ENCODE results near the gene SCP2D1. TPM values are rescaled to one million over a fixed set of nuclear protein-coding genes. Genes with fewer than 3 reads are reported as not detected.
"Not testable (repeated sequence)": the region's sequence is repeated elsewhere in the genome, so short reads cannot be mapped to it uniquely, and the experiment has no call there.

SCP2D1 gene
- polyA plus RNA-seq: not detected

DNA sequence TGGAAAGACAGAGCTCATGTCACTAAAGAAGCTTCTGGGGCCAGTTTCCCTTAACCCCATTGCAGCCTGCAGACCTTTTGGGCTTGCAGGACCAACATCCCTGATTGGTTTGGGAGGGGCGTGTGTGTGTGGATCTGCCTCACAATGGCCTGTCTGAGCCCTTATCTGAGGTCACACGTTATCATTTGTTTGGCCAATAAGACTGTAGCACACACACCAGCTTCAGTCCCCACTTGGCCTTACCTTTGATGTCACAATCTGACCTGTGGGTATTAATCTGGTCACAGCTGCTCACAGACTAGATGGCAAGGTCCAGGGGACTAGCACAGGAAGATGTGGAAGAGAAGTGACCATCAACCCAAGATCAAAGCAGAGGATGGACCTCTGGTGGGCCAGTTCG, at the start of gene SCP2D1:
TSS of gene SCP2D1 (plus strand) at position 301 of the 400 bp plus-strand sequence. CDS start at position 334, 33 bp downstream.
- WGBS, 3 donors: 40 to 63% (median 61%) methylated on average over 3 of the region's 3 CpGs
- no peak within 1 kb of the TSS for H3K27ac ChIP-seq (ENCODE audit: low read depth, low read length)

GRCh38 chr20:18767676-18768075, 45.9 kb upstream of the SCP2D1 start:
- WGBS, 3 donors: 54 to 64% (median 55%) methylated on average over 5 of the region's 5 CpGs
- no peak overlapping the region for H3K27ac ChIP-seq (ENCODE audit: low read depth, low read length)

GRCh38 chr20:18773566-18773965, 40.0 kb upstream of the SCP2D1 start:
- 87 to 92% (median 92%) methylated on average over 1 of the region's 1 CpG for WGBS, 3 donors
- H3K27ac ChIP-seq (ENCODE audit: low read depth, low read length): no peak overlapping the region

DNA sequence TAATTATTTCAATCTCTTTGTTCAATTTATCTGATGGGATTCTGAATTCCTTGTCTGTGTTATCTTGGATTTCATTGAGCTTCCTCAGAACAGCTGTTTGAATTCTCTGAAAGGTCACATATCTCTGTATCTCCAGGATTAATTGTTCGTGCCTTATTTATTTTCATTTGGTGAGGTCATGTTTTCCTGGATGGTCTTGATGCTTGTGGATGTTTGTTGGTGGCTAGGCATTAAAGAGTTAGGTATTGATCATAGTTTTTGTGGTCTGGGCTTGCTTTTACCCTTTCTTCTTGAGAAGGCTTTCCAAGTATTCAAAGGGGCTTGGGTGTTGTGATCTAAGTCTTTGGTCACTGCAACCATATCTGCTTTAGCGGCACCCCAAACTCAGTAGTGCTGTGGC, 39.4 kb upstream of the SCP2D1 start:
- H3K27ac ChIP-seq (ENCODE audit: low read depth, low read length): no peak overlapping the region
- 70 to 90% (median 78%) methylated on average over 2 of the region's 2 CpGs for WGBS, 3 donors

DNA sequence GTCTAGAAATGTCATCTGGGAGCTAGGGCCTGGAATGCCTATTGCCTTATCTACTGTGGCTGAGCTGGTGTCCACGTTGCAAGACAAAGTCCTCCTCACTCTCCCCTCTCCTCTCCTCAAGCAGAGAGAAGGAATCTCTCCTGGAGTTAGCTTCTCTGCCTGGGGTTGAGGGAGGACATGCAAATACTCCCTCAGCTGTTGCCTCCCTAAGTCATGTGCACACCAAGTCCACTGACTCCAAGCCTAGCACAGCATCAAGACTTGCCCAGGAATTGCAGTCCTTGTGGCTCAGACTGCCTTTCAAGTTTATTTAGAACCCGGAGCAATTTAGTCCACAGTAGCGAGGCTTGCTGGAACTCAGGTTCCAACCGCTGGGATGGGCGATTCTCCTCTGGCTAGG, 38.0 kb upstream of the SCP2D1 start:
- 85 to 94% (median 91%) methylated on average over 5 of the region's 5 CpGs for WGBS, 3 donors
- no peak overlapping the region for H3K27ac ChIP-seq (ENCODE audit: low read depth, low read length)

GRCh38 chr20:18778690-18779392, 34.7 kb upstream of the SCP2D1 start:
- no peak overlapping the region for H3K27ac ChIP-seq (ENCODE audit: low read depth, low read length)
- WGBS, 3 donors: 59 to 66% (median 65%) methylated on average over 10 of the region's 10 CpGs

DNA sequence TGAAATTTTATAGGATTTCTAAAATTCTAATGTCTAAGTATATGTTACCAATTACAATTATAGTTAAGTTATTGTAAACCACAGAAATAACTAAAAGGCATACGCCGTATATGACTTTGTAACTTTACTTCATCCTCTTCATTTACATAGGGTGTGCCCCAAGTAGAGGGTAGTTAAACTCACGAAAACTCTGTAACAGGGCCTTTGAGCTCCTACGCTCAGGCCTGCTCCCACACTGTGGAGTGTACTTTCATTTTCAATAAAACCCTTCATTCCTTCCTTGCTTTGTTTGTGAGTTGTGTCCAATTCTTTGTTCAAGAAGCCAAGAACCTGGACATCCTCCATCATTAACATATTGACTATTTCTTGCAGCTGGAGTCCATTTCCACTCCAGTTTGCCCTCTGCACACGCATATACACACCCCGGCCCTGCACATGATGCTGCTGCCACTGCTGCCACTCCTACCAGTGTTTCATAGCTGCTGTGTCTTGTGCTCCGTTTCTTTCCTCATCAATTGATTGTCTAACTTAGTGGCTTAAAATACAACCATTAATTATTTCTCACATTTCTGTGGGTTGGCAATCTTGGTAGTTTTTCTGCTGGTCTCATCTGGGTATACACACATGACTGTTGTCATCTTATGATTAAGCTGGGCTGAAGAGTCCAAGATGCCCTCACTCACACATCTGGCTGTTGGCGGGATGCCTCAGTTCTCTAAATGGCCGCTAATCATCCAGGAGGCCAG, 33.0 kb upstream of the SCP2D1 start:
- H3K27ac ChIP-seq (ENCODE audit: low read depth, low read length): no peak overlapping the region
- 86 to 89% (median 87%) methylated on average over 9 of the region's 9 CpGs for WGBS, 3 donors

GRCh38 chr20:18781509-18781908, 32.1 kb upstream of the SCP2D1 start:
- H3K27ac ChIP-seq (ENCODE audit: low read depth, low read length): no peak overlapping the region
- WGBS, 3 donors: 68 to 80% (median 77%) methylated on average over 3 of the region's 3 CpGs

DNA sequence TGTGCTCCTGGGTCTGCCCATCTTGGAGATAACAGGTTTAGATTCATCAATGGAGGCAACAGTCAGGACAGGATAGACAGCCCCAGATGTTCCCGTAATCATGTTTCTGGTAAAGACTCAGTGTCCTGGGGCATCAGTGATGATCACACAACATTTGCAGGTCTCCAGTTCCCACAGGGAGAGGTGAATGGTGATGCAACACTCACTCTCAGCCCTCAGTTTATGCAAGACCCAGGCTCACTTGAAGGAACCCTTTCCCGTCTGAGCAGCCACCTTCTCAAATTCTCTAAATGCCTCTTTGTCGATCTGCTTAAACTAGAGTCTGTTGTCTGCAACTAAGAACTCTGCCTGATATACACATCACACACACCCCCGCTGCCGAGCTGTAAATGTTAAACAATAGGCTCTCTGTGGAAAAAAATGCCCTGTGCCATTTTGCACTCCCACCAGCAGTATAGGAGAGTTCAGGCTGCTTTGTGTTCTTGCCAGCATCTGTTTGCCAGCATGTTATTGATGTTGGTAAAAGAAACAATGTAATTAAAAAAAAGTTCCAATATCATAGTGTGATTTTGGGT, 30.1 kb upstream of the SCP2D1 start:
- H3K27ac ChIP-seq (ENCODE audit: low read depth, low read length): no peak overlapping the region
- WGBS, 3 donors: 69 to 87% (median 82%) methylated on average over 5 of the region's 5 CpGs

DNA sequence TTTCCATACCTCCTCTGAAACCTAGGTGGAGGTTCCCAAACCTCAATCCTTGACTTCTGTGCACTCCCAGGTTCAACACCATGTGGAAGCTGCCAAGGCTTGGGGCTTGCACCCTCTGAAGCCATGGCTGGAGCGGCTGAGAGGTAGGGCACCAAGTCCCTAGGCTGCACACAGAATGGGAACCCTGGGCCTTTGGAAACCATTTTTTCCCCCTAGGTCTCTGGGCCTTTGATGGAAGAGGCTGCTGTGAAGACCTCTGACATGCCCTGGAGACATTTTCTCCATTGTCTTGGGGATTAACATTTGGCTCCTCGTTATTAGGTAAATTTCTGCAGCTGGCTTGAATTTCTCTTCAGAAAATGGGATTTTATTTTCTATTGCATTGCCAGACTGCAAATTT, 26.5 kb upstream of the SCP2D1 start:
- not testable (repeated sequence) for H3K27ac ChIP-seq (ENCODE audit: low read depth, low read length)
- WGBS, 3 donors: 77 to 88% (median 86%) methylated on average over 2 of the region's 2 CpGs

DNA sequence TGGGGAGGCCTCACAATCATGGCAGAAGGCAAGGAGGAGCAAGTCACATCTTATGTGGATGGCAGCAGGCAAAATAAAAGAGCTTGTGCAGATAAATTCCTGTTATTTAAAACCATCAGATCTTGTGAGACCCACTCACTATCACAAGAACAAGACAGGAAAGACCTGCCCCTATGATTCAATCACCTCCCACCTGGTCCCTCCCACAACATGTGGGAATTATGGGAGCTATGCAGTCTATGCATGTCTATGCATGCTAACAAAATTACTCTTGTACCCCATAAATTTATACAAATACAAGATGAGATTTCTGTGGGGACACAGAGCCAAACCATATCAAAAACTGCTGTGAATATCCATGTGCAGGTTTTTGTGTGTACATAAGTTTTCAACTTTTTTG, 25.6 kb upstream of the SCP2D1 start:
- no peak overlapping the region for H3K27ac ChIP-seq (ENCODE audit: low read depth, low read length)

DNA sequence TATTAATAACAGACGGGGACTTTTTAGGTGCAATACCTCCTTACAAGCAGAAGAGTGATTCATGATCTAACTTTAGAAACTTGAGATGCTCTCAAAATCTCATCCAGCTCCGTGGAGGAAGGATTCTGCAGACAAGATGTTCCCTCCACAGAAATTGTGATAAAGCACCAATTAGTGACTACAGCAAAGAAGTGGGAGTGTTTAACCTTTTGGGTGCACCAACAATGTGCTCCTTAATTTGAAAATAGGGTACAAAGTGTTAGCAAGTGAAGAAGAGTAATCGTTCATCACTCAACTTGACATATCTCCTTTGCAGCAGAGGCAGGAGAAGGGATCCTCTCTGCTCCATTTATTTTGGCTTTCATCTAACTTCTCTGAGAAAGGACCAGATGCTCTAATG, 22.8 kb upstream of the SCP2D1 start:
- WGBS, 3 donors: 57 to 70% (median 58%) methylated on average over 3 of the region's 3 CpGs
- no peak overlapping the region for H3K27ac ChIP-seq (ENCODE audit: low read depth, low read length)

- 5 to 7% (median 6%) methylated on average over 29 of the region's 29 CpGs for WGBS, 3 donors
- no peak overlapping the region for H3K27ac ChIP-seq (ENCODE audit: low read depth, low read length)
Observed at GRCh38 chr20:18793625-18794427, 19.8 kb upstream of the SCP2D1 start.

- no peak overlapping the region for H3K27ac ChIP-seq (ENCODE audit: low read depth, low read length)
- 54 to 58% (median 56%) methylated on average over 3 of the region's 3 CpGs for WGBS, 3 donors
Observed at GRCh38 chr20:18794428-18794787, 19.2 kb upstream of the SCP2D1 start.

DNA sequence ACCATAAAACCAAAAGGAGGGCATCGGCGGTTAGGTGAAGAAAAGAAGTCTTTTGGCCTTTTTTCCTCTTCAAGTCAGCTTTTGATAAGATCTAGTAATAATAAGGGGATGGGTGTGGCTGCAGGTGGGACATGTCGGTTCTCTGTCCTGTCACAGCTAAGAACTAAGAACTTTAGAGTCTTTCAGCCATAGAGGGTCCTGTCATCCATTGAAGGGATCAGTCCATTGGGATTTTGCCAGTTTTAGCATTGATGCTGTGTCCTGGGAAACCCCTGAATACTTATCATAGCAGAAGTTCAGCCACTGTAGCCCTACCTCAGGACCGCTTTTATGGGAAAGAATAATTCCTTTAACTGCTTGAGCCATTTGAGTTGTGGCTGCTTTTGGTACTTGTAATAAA, 18.2 kb upstream of the SCP2D1 start:
- H3K27ac ChIP-seq (ENCODE audit: low read depth, low read length): no peak overlapping the region
- WGBS, 3 donors: 80 to 97% (median 96%) methylated on average over 4 of the region's 4 CpGs

DNA sequence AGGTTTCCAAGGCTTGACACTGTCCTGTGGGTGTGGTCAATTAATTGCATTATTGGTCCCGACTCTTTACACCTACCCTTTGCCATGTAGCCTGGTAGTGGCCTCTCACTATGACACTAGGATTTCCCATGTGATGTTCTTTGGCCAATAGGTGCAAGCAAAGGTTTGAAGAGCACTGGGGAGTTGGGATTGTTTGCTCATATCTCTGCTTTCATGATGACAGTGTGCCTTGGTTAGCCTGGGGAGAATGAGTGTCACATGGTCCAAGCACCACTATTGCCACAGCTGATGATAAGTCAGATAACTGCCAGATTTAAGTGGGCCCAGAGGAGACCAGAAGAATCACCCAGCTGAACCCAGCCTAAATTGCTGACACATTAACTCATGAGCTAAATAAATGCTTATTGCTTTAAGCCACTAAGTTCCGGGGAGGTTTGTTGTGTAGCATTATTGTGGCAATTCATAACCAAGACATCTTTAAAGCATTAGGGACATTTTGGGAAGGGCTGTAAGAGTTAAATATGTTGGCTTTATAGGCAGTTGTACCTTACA, 17.2 kb upstream of the SCP2D1 start:
- WGBS, 3 donors: 96 to 99% (median 97%) methylated on average over 2 of the region's 2 CpGs
- H3K27ac ChIP-seq (ENCODE audit: low read depth, low read length): no peak overlapping the region

DNA sequence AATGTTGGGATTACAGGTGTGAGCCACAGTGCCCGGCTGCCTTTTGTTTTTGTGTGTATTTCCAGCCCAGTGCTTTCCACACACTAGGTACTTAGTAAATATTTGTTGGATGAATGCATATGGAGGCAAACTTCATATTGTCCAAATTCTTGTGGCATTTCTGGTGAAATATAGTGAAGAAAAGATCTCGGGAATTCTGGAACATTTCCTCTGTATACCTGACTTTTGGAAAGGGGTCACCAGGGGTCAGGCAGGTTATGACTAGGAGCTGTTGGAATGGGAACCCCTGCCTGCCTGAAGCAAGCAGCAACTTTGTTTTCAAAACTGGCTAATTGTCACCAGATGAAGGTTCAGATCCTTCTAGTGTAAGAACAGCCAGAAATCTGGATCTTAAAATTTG, 12.1 kb upstream of the SCP2D1 start:
- 81 to 83% (median 81%) methylated on average over 2 of the region's 2 CpGs for WGBS, 3 donors
- H3K27ac ChIP-seq (ENCODE audit: low read depth, low read length): no peak overlapping the region

- H3K27ac ChIP-seq (ENCODE audit: low read depth, low read length): no peak overlapping the region
- WGBS, 3 donors: 69 to 80% (median 72%) methylated on average over 7 of the region's 7 CpGs
Observed at GRCh38 chr20:18802012-18802634, 11.5 kb upstream of the SCP2D1 start.
